ENCODE results near the gene ARSK.

ARSK gene

GRCh38 chr5:95537501-95537900 is 17.4 kb upstream of the ARSK start:
- Histone ChIP-seq H3K36me3 (ENCODE audit: insufficient read depth, low read length) (peaks cover 74% of the 10 kb centered on the region), H3F3A (ENCODE audit: insufficient read depth, low read length) (no peaks in the 10 kb centered on the region), H3K4me1 (ENCODE audit: insufficient read depth, low read length, severe bottlenecking) (no peaks in the 10 kb centered on the region), H4K20me1 (ENCODE audit: insufficient read depth, low read length) (no peaks in the 10 kb centered on the region), H3K27me3 (ENCODE audit: insufficient read depth, low read length) (no peaks in the 10 kb centered on the region), H3K9me3 (ENCODE audit: low read length) (no peaks in the 10 kb centered on the region), H3K27ac (ENCODE audit: low read depth, low read length, poor library complexity, severe bottlenecking) (no peak overlapping the region), H3K79me2 (ENCODE audit: insufficient read depth, low read length) (no peaks in the 10 kb centered on the region; the same call in 1 of the 2 replicates), H3K9me2 (ENCODE audit: low read depth, low read length) (no peaks in the 10 kb centered on the region), H2AFZ (ENCODE audit: low read length) (no peak overlapping the region), H3K9ac (ENCODE audit: low read length) (no peak overlapping the region), H3K4me3 (ENCODE audit: low read depth, low read length, poor library complexity, severe bottlenecking) (no peak overlapping the region), H3K4me2 (ENCODE audit: low read length) (no peak overlapping the region)
- no peak for TF ChIP-seq EZH2 (IDR thresholded peaks at IDR 0.05; ENCODE audit: borderline replicate concordance, low read length)
- no peak for TF ChIP-seq CTCF (IDR thresholded peaks at IDR 0.05; ENCODE audit: low read length)

DNA sequence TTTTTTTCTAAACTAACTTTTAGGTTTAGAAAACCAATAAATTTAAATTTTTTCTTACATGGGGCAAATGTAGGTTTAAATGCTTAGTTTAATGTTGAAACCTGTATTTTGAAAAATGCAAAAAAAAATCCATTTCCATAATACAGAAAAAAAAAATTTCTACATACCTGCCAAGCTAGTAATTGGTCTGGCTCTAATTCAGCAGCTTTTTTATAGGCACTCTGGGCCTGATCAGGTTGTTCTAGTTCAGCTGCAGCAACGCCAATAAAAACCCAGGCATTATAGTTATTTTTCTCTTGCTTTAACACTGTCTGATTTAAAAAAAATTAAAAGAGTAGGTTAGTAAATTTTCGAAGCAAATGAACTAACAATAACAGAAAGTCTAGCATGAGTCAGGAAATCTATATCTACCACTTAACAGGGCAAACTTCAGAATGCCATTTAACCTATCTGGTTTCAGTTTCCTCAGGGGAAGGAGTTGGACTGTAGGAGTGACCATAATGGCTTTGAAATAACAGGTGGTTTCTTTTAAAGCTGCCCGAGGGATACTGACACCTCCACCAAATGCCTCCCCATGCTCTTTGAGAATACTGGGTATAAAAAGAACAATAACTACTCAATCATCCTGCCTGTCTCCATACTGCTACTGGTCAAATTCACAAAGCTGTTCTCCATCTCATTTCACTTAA is 11.7 kb upstream of the ARSK start:
- Histone ChIP-seq H3K9ac (ENCODE audit: low read length) (no peak overlapping the region), H4K20me1 (ENCODE audit: insufficient read depth, low read length) (no peaks in the 10 kb centered on the region), H3K27me3 (ENCODE audit: insufficient read depth, low read length) (no peaks in the 10 kb centered on the region), H3K9me3 (ENCODE audit: low read length) (no peaks in the 10 kb centered on the region), H3K9me2 (ENCODE audit: low read depth, low read length) (no peaks in the 10 kb centered on the region), H3K27ac (ENCODE audit: low read depth, low read length, poor library complexity, severe bottlenecking) (no peak overlapping the region), H2AFZ (ENCODE audit: low read length) (no peak overlapping the region), H3K4me1 (ENCODE audit: insufficient read depth, low read length, severe bottlenecking) (no peaks in the 10 kb centered on the region), H3K79me2 (ENCODE audit: insufficient read depth, low read length) (no peaks in the 10 kb centered on the region), H3F3A (ENCODE audit: insufficient read depth, low read length) (no peaks in the 10 kb centered on the region), H3K4me2 (ENCODE audit: low read length) (no peak overlapping the region), H3K36me3 (ENCODE audit: insufficient read depth, low read length) (peaks cover 83% of the 10 kb centered on the region), H3K4me3 (ENCODE audit: low read depth, low read length, poor library complexity, severe bottlenecking) (no peak overlapping the region)
- TF ChIP-seq EZH2 (IDR thresholded peaks at IDR 0.05; ENCODE audit: borderline replicate concordance, low read length) (no peak), CTCF (IDR thresholded peaks at IDR 0.05; ENCODE audit: low read length) (no peak)

- Histone ChIP-seq H3K36me3 (ENCODE audit: insufficient read depth, low read length) (peaks cover 68% of the 10 kb centered on the region), H3K27me3 (ENCODE audit: insufficient read depth, low read length) (no peaks in the 10 kb centered on the region), H4K20me1 (ENCODE audit: insufficient read depth, low read length) (no peaks in the 10 kb centered on the region)
These were observed 5.9 kb upstream of the ARSK start for GRCh38 chr5:95549030-95549429.

More at GRCh38 chr5:95549030-95549429, 5.9 kb upstream of the ARSK start:
- TF ChIP-seq EZH2 (IDR thresholded peaks at IDR 0.05; ENCODE audit: borderline replicate concordance, low read length) = no peak
- no peak for TF ChIP-seq CTCF (IDR thresholded peaks at IDR 0.05; ENCODE audit: low read length)
- Histone ChIP-seq H3K4me3 (ENCODE audit: low read depth, low read length, poor library complexity, severe bottlenecking) (no peak overlapping the region), H3F3A (ENCODE audit: insufficient read depth, low read length) (no peaks in the 10 kb centered on the region), H2AFZ (ENCODE audit: low read length) (no peak overlapping the region), H3K4me2 (ENCODE audit: low read length) (no peak overlapping the region), H3K79me2 (ENCODE audit: insufficient read depth, low read length) (peaks cover 17% of the 10 kb centered on the region), H3K4me1 (ENCODE audit: insufficient read depth, low read length, severe bottlenecking) (peaks cover 9% of the 10 kb centered on the region), H3K27ac (ENCODE audit: low read depth, low read length, poor library complexity, severe bottlenecking) (no peak overlapping the region), H3K9ac (ENCODE audit: low read length) (no peak overlapping the region), H3K9me3 (ENCODE audit: low read length) (no peaks in the 10 kb centered on the region), H3K9me2 (ENCODE audit: low read depth, low read length) (no peaks in the 10 kb centered on the region)

Measured in OCI-LY1 (cell line).